ENCODE data around the gene FOXD3.

The FOXD3 gene

GRCh38 chr1:63322114-63322943 is at the start of gene FOXD3:
FOXD3 (plus strand) TSS chr1:63322567; CDS start chr1:63323059, 492 bp downstream.
- peak; percentile 75 for DNase-seq

GRCh38 chr1:63272811-63273210 is 49.6 kb upstream of the FOXD3 start:
- no peak for DNase-seq

GRCh38 chr1:63274371-63274770 is 48.0 kb upstream of the FOXD3 start:
- no peak for DNase-seq

- DNase-seq, result no peak
Observed at GRCh38 chr1:63274979-63275378, 47.4 kb upstream of the FOXD3 start.

- no peak for DNase-seq
Observed at GRCh38 chr1:63276624-63277023, 45.7 kb upstream of the FOXD3 start.

GRCh38 chr1:63277195-63278192 is 44.9 kb upstream of the FOXD3 start:
- DNase-seq, result no peak

- no peak for DNase-seq
Observed at GRCh38 chr1:63281753-63282152, 40.6 kb upstream of the FOXD3 start.

- no peak for DNase-seq
Observed at GRCh38 chr1:63289135-63289534, 33.2 kb upstream of the FOXD3 start.

GRCh38 chr1:63294803-63295594 is 27.4 kb upstream of the FOXD3 start:
- DNase-seq, result no peak

GRCh38 chr1:63304410-63304809 is 18.0 kb upstream of the FOXD3 start:
- DNase-seq, result no peak

- DNase-seq, result no peak
Observed at GRCh38 chr1:63305043-63305442, 17.3 kb upstream of the FOXD3 start.

- no peak for DNase-seq
Observed at GRCh38 chr1:63307196-63307794, 15.1 kb upstream of the FOXD3 start.

- peak; percentile 56 for DNase-seq
Observed at GRCh38 chr1:63316598-63316983, 5.8 kb upstream of the FOXD3 start.

GRCh38 chr1:63316984-63317816 is 5.2 kb upstream of the FOXD3 start:
- peak; percentile 49 for DNase-seq

- DNase-seq, result no peak
Observed at GRCh38 chr1:63317817-63318152, 4.6 kb upstream of the FOXD3 start.

- no peak for DNase-seq
Observed at GRCh38 chr1:63318201-63318979, 4.0 kb upstream of the FOXD3 start.

- peak; percentile 34 for DNase-seq
Observed at GRCh38 chr1:63319046-63320021, 3.0 kb upstream of the FOXD3 start.

GRCh38 chr1:63320022-63320721 is 2.2 kb upstream of the FOXD3 start:
- DNase-seq, result peak; percentile 22

Measured in femur (tissue), 1 donor.